A549 (cell line): ENCODE data around the gene PRIMPOL. TPM values are rescaled to one million over a fixed set of nuclear protein-coding genes. Genes with fewer than 3 reads are reported as not detected.

Experiments
- ATAC-seq, 2 experiments: fragments of 200-7000 bp in 1 of 2; fragments of >200 bp in 1 of 2; cut with Nextera tagmentation in 1 of 2; cut with Tn5 transposase in 1 of 2; 3 replicates each; pipeline versions ENCODE4 v1.8.0 to v1.9.1; 2018 to 2020; ENCODE audit warnings: mild to moderate bottlenecking in 1 of 2, moderate library complexity in 1 of 2
- CTCF ChIA-PET: fragments of 300-600 bp; sonication (Branson Sonifier 250); formaldehyde crosslinking; extraction: SDS; loops from one replicate; lab custom pipeline; 2021; ENCODE audit warnings: antibody characterized with exemption, inconsistent platforms; lab: Yijun Ruan, JAX
- POLR2A ChIA-PET: fragments of 350-600 bp; formaldehyde crosslinking; extraction: SDS; loops from one replicate; lab custom pipeline; 2021; ENCODE audit warnings: antibody characterized with exemption, inconsistent platforms; lab: Yijun Ruan, JAX
- DNase-seq, 2 experiments: peaks; one replicate each; pipeline versions ENCODE4 v3.0.0 to v3.0.0-alpha.2; 2011 to 2016; ENCODE audit warnings: low read depth in 1 of 2, low spot score in 1 of 2
- FAIRE-seq: peaks from 2 replicates; lab custom pipeline; 2011; peaks lifted over from hg19 to GRCh38; lab: Jason Lieb, UNC
- H3K27ac ChIP-seq, 2 experiments: fragments of >200 bp; sonication (Bioruptor Twin); formaldehyde crosslinking; 3 replicates each; pipeline ENCODE4 v1.5.1; 2016 to 2017
- H3K4me1 ChIP-seq: fragments of >200 bp; sonication (Bioruptor Twin); formaldehyde crosslinking; 3 replicates; pipeline ENCODE4 v1.6.1; 2016
- H3K4me2 ChIP-seq: fragments of >200 bp; sonication (Bioruptor Twin); formaldehyde crosslinking; 3 replicates; pipeline ENCODE4 v1.6.1; 2016
- H3K4me3 ChIP-seq: fragments of >200 bp; sonication (Bioruptor Twin); formaldehyde crosslinking; 3 replicates; pipeline ENCODE4 v1.5.1; 2016
- H3K9me3 ChIP-seq: fragments of >200 bp; sonication (Bioruptor Twin); formaldehyde crosslinking; 3 replicates; pipeline ENCODE4 v1.6.1; 2016
- CBX8 ChIP-seq: fragments of 200-600 bp; sonication (generic); IDR thresholded peaks from 2 replicates; pipeline ENCODE4 v1.6.1; 2016
- CHD4 ChIP-seq: fragments of 200-600 bp; sonication (generic); IDR thresholded peaks from 2 replicates; pipeline ENCODE4 v1.6.1; 2016; ENCODE audit warnings: antibody characterized with exemption, mild to moderate bottlenecking, borderline replicate concordance
- EHF ChIP-seq: fragments of 250-450 bp; sonication (Bioruptor Pico); IDR thresholded peaks from 2 replicates; pipeline ENCODE4 v1.5.0; 2020; ENCODE audit warnings: mild to moderate bottlenecking
- ESRRA ChIP-seq: fragments of 150-350 bp; IDR thresholded peaks from 2 replicates; pipeline ENCODE4 v1.6.1; 2014; ENCODE audit warnings: mild to moderate bottlenecking, low read length, borderline replicate concordance
- GATA3 ChIP-seq: IDR thresholded peaks from 2 replicates; pipeline ENCODE4 v1.6.1; 2012; ENCODE audit warnings: borderline replicate concordance
- HDAC2 ChIP-seq: fragments of 200-600 bp; sonication (generic); IDR thresholded peaks from 2 replicates; pipeline ENCODE4 v1.6.1; 2016
- HEYL ChIP-seq: fragments of 250-450 bp; sonication (Bioruptor Pico); IDR thresholded peaks from 2 replicates; pipeline ENCODE4 v1.8.0; 2021; ENCODE audit warnings: mild to moderate bottlenecking, moderate library complexity
- JUNB ChIP-seq: fragments of >200 bp; sonication (Bioruptor Twin); formaldehyde crosslinking; IDR thresholded peaks from 2 replicates; pipeline ENCODE4 v1.6.1; 2016
- KDM1A ChIP-seq: fragments of 200-600 bp; sonication (generic); IDR thresholded peaks from 2 replicates; pipeline ENCODE4 v1.6.1; 2016; ENCODE audit warnings: low read depth, mild to moderate bottlenecking
- POLR2A ChIP-seq: IDR thresholded peaks from 2 replicates; pipeline ENCODE4 v1.6.1; 2012; ENCODE audit warnings: mild to moderate bottlenecking, low read length
- RAD21 ChIP-seq, 2 experiments: fragments of >200 bp in 1 of 2; sonication (Bioruptor Twin) in 1 of 2; formaldehyde crosslinking in 1 of 2; IDR thresholded peaks in 1 of 2; conservative IDR thresholded peaks in 1 of 2; 2 replicates in 1 of 2; 3 replicates in 1 of 2; pipeline ENCODE4 v1.6.1; 2012 to 2018; ENCODE audit warnings: inconsistent platforms in 1 of 2
- RCOR1 ChIP-seq: fragments of 150-350 bp; IDR thresholded peaks from 2 replicates; pipeline ENCODE4 v1.6.1; 2014; ENCODE audit warnings: antibody characterized with exemption, low read length, low read depth
- SMC3 ChIP-seq: fragments of >200 bp; sonication (Bioruptor Twin); formaldehyde crosslinking; IDR thresholded peaks from 3 replicates; pipeline ENCODE4 v1.6.1; 2018; ENCODE audit warnings: inconsistent platforms
- ZFP36 ChIP-seq: fragments of 450-650 bp; IDR thresholded peaks from 2 replicates; pipeline ENCODE4 v1.6.1; 2014; ENCODE audit warnings: borderline replicate concordance; ENCODE audit not compliant: partially characterized antibody
- WGBS: methylation state at CpG from one replicate; pipeline ENCODE4 v1.1.6; 2017; ENCODE audit errors: missing lambda C conversion rate; 5-methylcytosine and 5-hydroxymethylcytosine counted together
- polyA plus RNA-seq, 4 experiments: library from polyadenylated mRNA; depleted of rRNA in 3 of 4; stranded (reverse); fragments of >200 nt; fragmentation: RNase III in 1 of 4; extraction: RNeasy Plus Mini Kit Qiagen cat#74134 plus additional on column Dnase treatment in 1 of 4; gene quantifications; 2 replicates in 3 of 4; 3 replicates in 1 of 4; pipeline ENCODE4 v1.2.3, GENCODE V29; 2011 to 2017
- TF ChIP-seq, protein P1 (sequence below): fragments of 250-450 bp; sonication (Bioruptor Pico); IDR thresholded peaks from 2 replicates; pipeline ENCODE4 v1.5.0; 2020; ENCODE audit warnings: low read depth, mild to moderate bottlenecking, moderate library complexity
- TF ChIP-seq, protein P2 (sequence below): fragments of >200 bp; sonication (Bioruptor Twin); formaldehyde crosslinking; IDR thresholded peaks from 2 replicates; pipeline ENCODE4 v1.6.1; 2016
- TF ChIP-seq, protein P3 (sequence below): IDR thresholded peaks from 2 replicates; pipeline ENCODE4 v1.6.1; 2012; ENCODE audit warnings: low read depth, borderline replicate concordance
- TF ChIP-seq, protein P4 (sequence below): fragments of >200 bp; sonication (Bioruptor Twin); formaldehyde crosslinking; IDR thresholded peaks from 3 replicates; pipeline ENCODE4 v1.6.1; 2016
- TF ChIP-seq, protein P5 (sequence below): fragments of 250-450 bp; sonication (Bioruptor Pico); IDR thresholded peaks from 2 replicates; pipeline ENCODE4 v1.5.0; 2021; ENCODE audit warnings: mild to moderate bottlenecking, moderate library complexity, borderline replicate concordance
- TF ChIP-seq, protein P6 (sequence below): IDR thresholded peaks from 2 replicates; pipeline ENCODE4 v1.6.1; 2012

Gene PRIMPOL
- polyA plus RNA-seq, 2 of the 4 experiments (the other 2 are of a cell fraction), result 10.0 to 23.9 TPM

DNA sequence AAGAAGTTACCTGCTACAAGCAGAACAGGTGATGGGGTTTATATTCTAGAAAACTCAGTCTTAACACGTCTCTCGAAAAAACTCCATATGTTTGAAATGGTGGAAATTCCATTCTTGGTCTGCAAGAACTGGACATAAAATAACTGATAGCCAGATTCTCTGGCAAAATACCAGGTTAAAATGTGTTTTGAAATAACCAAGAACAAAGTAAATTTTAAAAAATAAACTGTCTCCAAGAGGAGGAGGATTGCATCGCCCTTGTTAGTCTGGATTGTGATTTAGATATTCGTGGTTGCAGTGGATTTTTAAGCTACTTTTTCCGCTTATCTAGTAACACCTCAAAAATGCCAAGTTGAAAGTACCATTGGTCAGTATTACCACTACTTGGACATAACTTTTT is 43.5 kb downstream of the PRIMPOL start:
- H3K4me1 ChIP-seq, result peaks cover 10% of the 10 kb centered on the region; the same call in 1 of the 3 replicates
- ChIA-PET CTCF (interaction anchor here (0.7 kb wide), 1 partner anchor 31 kb away, joined by 3 read pairs; no protein-coding TSS in a partner anchor), POLR2A (no interaction called here)
- H3K4me3 ChIP-seq, result no peak overlapping the region
- FAIRE-seq (no peak), DNase-seq (no peak), ATAC-seq (no peak)
- no peak overlapping the region for H3K27ac ChIP-seq
- WGBS, result 89% methylated on average over 5 of the region's 5 CpGs
- no peak overlapping the region for H3K4me2 ChIP-seq
- TF ChIP-seq KDM1A (no peak), POLR2A (no peak), JUNB (no peak), CHD4 (no peak), GATA3 (no peak), ESRRA (no peak), SMC3 (no peak), CBX8 (no peak), ZFP36 (no peak), RCOR1 (no peak)
- TF ChIP-seq, protein P1, sequence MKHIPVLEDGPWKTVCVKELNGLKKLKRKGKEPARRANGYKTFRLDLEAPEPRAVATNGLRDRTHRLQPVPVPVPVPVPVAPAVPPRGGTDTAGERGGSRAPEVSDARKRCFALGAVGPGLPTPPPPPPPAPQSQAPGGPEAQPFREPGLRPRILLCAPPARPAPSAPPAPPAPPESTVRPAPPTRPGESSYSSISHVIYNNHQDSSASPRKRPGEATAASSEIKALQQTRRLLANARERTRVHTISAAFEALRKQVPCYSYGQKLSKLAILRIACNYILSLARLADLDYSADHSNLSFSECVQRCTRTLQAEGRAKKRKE (CRISPR knock-in tag), result no peak
- TF ChIP-seq, protein P2, sequence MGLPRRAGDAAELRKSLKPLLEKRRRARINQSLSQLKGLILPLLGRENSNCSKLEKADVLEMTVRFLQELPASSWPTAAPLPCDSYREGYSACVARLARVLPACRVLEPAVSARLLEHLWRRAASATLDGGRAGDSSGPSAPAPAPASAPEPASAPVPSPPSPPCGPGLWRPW, result no peak
- TF ChIP-seq, all 56 proteins: peak for 0
- H3K9me3 ChIP-seq, result no peaks in the 10 kb centered on the region

DNA sequence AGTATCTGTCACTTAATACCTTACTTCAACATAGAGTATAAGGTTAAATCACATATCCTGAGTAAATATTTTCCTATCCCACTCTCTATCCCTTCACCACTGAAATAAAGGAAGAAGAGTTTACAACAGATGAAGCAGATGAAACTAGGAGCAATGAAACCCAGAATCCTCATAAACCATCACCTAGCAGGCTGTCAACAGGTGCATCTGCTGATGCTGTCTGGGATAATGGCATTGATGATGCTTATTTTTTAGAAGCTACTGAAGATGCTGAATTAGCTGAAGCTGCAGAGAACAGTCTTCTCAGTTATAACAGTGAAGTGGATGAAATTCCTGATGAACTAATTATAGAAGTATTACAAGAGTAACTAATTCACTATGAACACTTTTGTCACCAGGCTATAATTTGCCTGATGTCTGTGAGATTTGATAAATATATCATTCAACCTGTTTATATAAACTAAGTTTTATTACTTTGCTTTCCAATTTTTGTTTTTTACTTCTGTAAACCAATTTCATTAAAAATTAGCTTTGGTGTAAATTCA is 44.9 kb downstream of the PRIMPOL start:
- Histone ChIP-seq H3K27ac (no peak overlapping the region), H3K4me1 (no peaks in the 10 kb centered on the region), H3K4me2 (no peak overlapping the region), H3K4me3 (no peak overlapping the region), H3K9me3 (no peaks in the 10 kb centered on the region)
- TF ChIP-seq POLR2A (no peak), ZFP36 (no peak), EHF (CRISPR knock-in tag) (no peak)
- TF ChIP-seq, protein P3, sequence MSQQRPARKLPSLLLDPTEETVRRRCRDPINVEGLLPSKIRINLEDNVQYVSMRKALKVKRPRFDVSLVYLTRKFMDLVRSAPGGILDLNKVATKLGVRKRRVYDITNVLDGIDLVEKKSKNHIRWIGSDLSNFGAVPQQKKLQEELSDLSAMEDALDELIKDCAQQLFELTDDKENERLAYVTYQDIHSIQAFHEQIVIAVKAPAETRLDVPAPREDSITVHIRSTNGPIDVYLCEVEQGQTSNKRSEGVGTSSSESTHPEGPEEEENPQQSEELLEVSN, result no peak
- FAIRE-seq (no peak), ATAC-seq (no peak), DNase-seq (no peak)
- CTCF ChIA-PET, result interaction anchor here (3.4 kb wide), 1 partner anchor 10 kb away, joined by 8 read pairs; no protein-coding TSS in a partner anchor
- POLR2A ChIA-PET, result no interaction called here

DNA sequence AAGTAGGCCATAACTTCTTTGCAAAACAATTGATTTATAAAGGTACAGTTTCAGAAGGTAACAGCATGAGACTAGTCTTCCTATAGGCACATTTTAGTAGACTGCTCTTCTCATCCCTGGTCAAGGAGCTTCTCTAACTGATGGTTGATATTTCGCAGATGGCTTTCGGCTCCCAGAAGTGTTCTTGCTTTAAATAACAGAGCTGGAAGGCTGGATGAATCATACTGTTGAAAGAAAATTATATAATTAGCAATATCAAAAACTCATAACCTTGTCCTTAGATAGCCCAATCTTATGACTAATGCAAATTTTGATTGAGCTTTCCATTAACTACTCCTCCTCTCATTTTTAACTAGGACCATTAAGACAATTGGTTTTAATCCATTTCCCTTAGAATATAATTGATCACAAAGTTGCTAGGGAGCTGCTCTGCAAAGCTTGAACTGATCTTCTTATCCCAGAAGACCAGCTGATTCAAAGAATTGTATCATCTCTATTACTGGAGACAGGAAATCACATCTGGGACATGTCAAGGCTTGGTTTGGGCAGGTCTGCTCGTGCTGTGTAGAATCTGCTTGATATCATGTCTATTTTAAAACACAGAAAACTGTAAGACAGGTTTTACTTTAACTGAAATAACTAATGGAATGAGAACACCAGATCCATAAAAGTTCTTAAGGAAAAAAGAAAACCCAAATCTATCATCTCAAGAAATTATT is 45.8 kb downstream of the PRIMPOL start:
- no peak for ATAC-seq
- Histone ChIP-seq H3K9me3 (no peaks in the 10 kb centered on the region), H3K4me3 (no peak overlapping the region), H3K4me2 (no peak overlapping the region), H3K27ac (no peak overlapping the region)
- ChIA-PET CTCF (interaction anchor here (1.1 to 3.4 kb wide), 2 partner anchors 10 to 22 kb away, joined by 3 to 8 read pairs; no protein-coding TSS in a partner anchor), POLR2A (no interaction called here)
- TF ChIP-seq, protein P4, sequence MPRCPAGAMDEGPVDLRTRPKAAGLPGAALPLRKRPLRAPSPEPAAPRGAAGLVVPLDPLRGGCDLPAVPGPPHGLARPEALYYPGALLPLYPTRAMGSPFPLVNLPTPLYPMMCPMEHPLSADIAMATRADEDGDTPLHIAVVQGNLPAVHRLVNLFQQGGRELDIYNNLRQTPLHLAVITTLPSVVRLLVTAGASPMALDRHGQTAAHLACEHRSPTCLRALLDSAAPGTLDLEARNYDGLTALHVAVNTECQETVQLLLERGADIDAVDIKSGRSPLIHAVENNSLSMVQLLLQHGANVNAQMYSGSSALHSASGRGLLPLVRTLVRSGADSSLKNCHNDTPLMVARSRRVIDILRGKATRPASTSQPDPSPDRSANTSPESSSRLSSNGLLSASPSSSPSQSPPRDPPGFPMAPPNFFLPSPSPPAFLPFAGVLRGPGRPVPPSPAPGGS, result no peak
- no peak for TF ChIP-seq RAD21 (conservative IDR thresholded peaks at IDR 0.05 in 1 of 2, IDR thresholded peaks at IDR 0.05 in 1 of 2)
- TF ChIP-seq, protein P5, sequence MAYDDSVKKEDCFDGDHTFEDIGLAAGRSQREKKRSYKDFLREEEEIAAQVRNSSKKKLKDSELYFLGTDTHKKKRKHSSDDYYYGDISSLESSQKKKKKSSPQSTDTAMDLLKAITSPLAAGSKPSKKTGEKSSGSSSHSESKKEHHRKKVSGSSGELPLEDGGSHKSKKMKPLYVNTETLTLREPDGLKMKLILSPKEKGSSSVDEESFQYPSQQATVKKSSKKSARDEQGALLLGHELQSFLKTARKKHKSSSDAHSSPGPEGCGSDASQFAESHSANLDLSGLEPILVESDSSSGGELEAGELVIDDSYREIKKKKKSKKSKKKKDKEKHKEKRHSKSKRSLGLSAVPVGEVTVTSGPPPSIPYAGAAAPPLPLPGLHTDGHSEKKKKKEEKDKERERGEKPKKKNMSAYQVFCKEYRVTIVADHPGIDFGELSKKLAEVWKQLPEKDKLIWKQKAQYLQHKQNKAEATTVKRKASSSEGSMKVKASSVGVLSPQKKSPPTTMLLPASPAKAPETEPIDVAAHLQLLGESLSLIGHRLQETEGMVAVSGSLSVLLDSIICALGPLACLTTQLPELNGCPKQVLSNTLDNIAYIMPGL (CRISPR knock-in tag), result no peak
- TF ChIP-seq, protein P6, sequence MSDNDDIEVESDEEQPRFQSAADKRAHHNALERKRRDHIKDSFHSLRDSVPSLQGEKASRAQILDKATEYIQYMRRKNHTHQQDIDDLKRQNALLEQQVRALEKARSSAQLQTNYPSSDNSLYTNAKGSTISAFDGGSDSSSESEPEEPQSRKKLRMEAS, result no peak
- TF ChIP-seq, protein P2, result no peak
- no peak for TF ChIP-seq HDAC2
- no peak for TF ChIP-seq HEYL
- no peak for TF ChIP-seq JUNB
- TF ChIP-seq, all 56 proteins: peak for 0
- no peak for DNase-seq
- H3K4me1 ChIP-seq, result no peaks in the 10 kb centered on the region
- FAIRE-seq, result no peak
- WGBS, result 88% methylated on average over 3 of the region's 3 CpGs
